ENCODE results near the gene DCTPP1. TPM values are rescaled to one million over a fixed set of nuclear protein-coding genes. Genes with fewer than 3 reads are reported as not detected.

The DCTPP1 gene
- total and polyA plus RNA-seq, 2 of the 13 experiments (the other 11 are each of a cell fraction or from before 2014, with no cell fraction given), result 54.8 to 74.4 TPM

GRCh38 chr16:30472328-30472942, 42.6 kb upstream of the DCTPP1 start, which contains the start of gene ITGAL (continued):
- TF ChIP-seq RORA (CRISPR knock-in tag; IDR thresholded peaks at IDR 0.05) (no peak), ZNF879 (CRISPR knock-in tag; IDR thresholded peaks at IDR 0.05) (no peak), MXD4 (CRISPR knock-in tag; IDR thresholded peaks at IDR 0.05) (no peak), FIP1L1 (IDR thresholded peaks at IDR 0.05; ENCODE audit: borderline replicate concordance, insufficient read depth, low read depth, low read length) (no peak), LCORL (IDR thresholded peaks at IDR 0.05) (no peak), LCORL (CRISPR knock-in tag; IDR thresholded peaks at IDR 0.05) (peak; percentile 58; the same call in 1 of the 2 replicates), ZNF7 (CRISPR knock-in tag; IDR thresholded peaks at IDR 0.05) (peak; percentile 39; the same call in 1 of the 2 replicates), MED13 (CRISPR knock-in tag; IDR thresholded peaks at IDR 0.05) (no peak), CBX5 (CRISPR knock-in tag; IDR thresholded peaks at IDR 0.05; ENCODE audit: borderline replicate concordance) (0 out of 2 replicates have a peak, but pooled peaks have one; percentile 55), TAF15 (IDR thresholded peaks at IDR 0.05; ENCODE audit: low read depth, low read length, poor library complexity, severe bottlenecking) (no peak), NR2C2 (CRISPR knock-in tag; IDR thresholded peaks at IDR 0.05; ENCODE audit: borderline replicate concordance) (no peak), PATZ1 (CRISPR knock-in tag; IDR thresholded peaks at IDR 0.05) (no peak), ZNF101 (CRISPR knock-in tag; IDR thresholded peaks at IDR 0.05; ENCODE audit: borderline replicate concordance, low read depth) (no peak), ZNF574 (CRISPR knock-in tag; IDR thresholded peaks at IDR 0.05) (no peak), FOXP4 (CRISPR knock-in tag; IDR thresholded peaks at IDR 0.05) (peak; percentile 35; the same call in 1 of the 2 replicates), ZBTB7B (CRISPR knock-in tag; IDR thresholded peaks at IDR 0.05) (no peak), E2F5 (CRISPR knock-in tag; conservative IDR thresholded peaks at IDR 0.05) (no peak), BORCS8-MEF2B (CRISPR knock-in tag; IDR thresholded peaks at IDR 0.05) (no peak), SAP130 (CRISPR knock-in tag; IDR thresholded peaks at IDR 0.05; ENCODE audit: low read depth) (0 out of 2 replicates have a peak, but pooled peaks have one; percentile 20), RELA (CRISPR knock-in tag; IDR thresholded peaks at IDR 0.05) (no peak), PHF20 (CRISPR knock-in tag; IDR thresholded peaks at IDR 0.05) (no peak), SALL1 (CRISPR knock-in tag; IDR thresholded peaks at IDR 0.05) (peak; percentile 38; the same call in 1 of the 2 replicates)

All from HepG2 (cell line).